KMS-11 (cell line): ENCODE measurements around the gene SLC17A9.

Source experiments
- H2AFZ ChIP-seq: fragments of 200-600 bp; sonication (generic); 2 replicates; pipeline ENCODE4 v1.6.1; 2016; ENCODE audit warnings: antibody characterized with exemption, mixed run types, low read depth
- H3K27ac ChIP-seq: fragments of 200-600 bp; sonication (generic); 2 replicates; pipeline ENCODE4 v1.6.1; 2016; ENCODE audit warnings: mild to moderate bottlenecking, mixed run types
- H3K27me3 ChIP-seq: fragments of 200-600 bp; sonication (generic); 2 replicates; pipeline ENCODE4 v1.6.1; 2017; ENCODE audit warnings: mild to moderate bottlenecking, low read depth, mixed run types, moderate library complexity; ENCODE audit not compliant: insufficient read depth
- H3K36me3 ChIP-seq: fragments of 200-600 bp; sonication (generic); 2 replicates; pipeline ENCODE4 v1.6.1; 2017; ENCODE audit warnings: mild to moderate bottlenecking, mixed run types; ENCODE audit not compliant: insufficient read depth
- H3K4me1 ChIP-seq: fragments of 200-600 bp; sonication (generic); 2 replicates; pipeline ENCODE4 v1.6.1; 2016; ENCODE audit warnings: mild to moderate bottlenecking, low read depth, mixed run types; ENCODE audit not compliant: poor library complexity, severe bottlenecking
- H3K4me2 ChIP-seq: fragments of 200-600 bp; sonication (generic); 2 replicates; pipeline ENCODE4 v1.7.0; 2016; ENCODE audit warnings: mild to moderate bottlenecking, mixed run types
- H3K4me3 ChIP-seq: fragments of 200-600 bp; sonication (generic); IDR thresholded peaks from 2 replicates; pipeline ENCODE4 v1.6.1; 2017; ENCODE audit warnings: low read depth, low read length, mixed read lengths; ENCODE audit not compliant: insufficient read depth
- H3K79me2 ChIP-seq: fragments of 200-600 bp; sonication (generic); 2 replicates; pipeline ENCODE4 v1.6.1; 2016; ENCODE audit warnings: low read depth, mixed run types; ENCODE audit not compliant: insufficient read depth
- H3K9ac ChIP-seq: fragments of 200-600 bp; sonication (generic); 2 replicates; pipeline ENCODE4 v1.6.1; 2016; ENCODE audit warnings: mild to moderate bottlenecking, mixed run types
- H4K20me1 ChIP-seq: fragments of 200-600 bp; sonication (generic); 2 replicates; pipeline ENCODE4 v1.6.1; 2016; ENCODE audit warnings: mild to moderate bottlenecking, mixed run types; ENCODE audit not compliant: insufficient read depth
- CTCF ChIP-seq: fragments of 200-600 bp; sonication (generic); conservative IDR thresholded peaks from 2 replicates; pipeline ENCODE4 v1.6.1; 2017; ENCODE audit warnings: low read depth, mild to moderate bottlenecking, antibody characterized with exemption, low read length, moderate library complexity, mixed read lengths

Gene SLC17A9

GRCh38 chr20:62931464-62931863 is 21.0 kb upstream of the SLC17A9 start:
- H3K36me3 ChIP-seq: no peaks in the 10 kb centered on the region; the same call in 1 of the 2 replicates
- H3K27me3 ChIP-seq: no peaks in the 10 kb centered on the region
- H3K9ac ChIP-seq: no peak overlapping the region
- peaks cover 48% of the 10 kb centered on the region for H3K4me1 ChIP-seq
- H3K27ac ChIP-seq: no peak overlapping the region
- no peak overlapping the region for H3K4me2 ChIP-seq
- H3K79me2 ChIP-seq: peaks cover 98% of the 10 kb centered on the region
- no peak overlapping the region for H3K4me3 ChIP-seq
- H4K20me1 ChIP-seq: peaks cover 19% of the 10 kb centered on the region
- H2AFZ ChIP-seq: no peak overlapping the region
- TF ChIP-seq CTCF: no peak

- TF ChIP-seq CTCF: no peak
- Histone ChIP-seq H3K79me2 (peaks cover 91% of the 10 kb centered on the region), H3K27ac (no peak overlapping the region), H3K4me1 (peaks cover 43% of the 10 kb centered on the region), H3K27me3 (no peaks in the 10 kb centered on the region), H3K36me3 (no peaks in the 10 kb centered on the region; the same call in 1 of the 2 replicates), H3K9ac (no peak overlapping the region), H4K20me1 (peaks cover 19% of the 10 kb centered on the region), H3K4me2 (no peak overlapping the region), H2AFZ (no peak overlapping the region), H3K4me3 (no peak overlapping the region)
Observed at GRCh38 chr20:62933966-62934365, 18.5 kb upstream of the SLC17A9 start.

- H3K79me2 ChIP-seq: peaks cover 93% of the 10 kb centered on the region
- H3K27me3 ChIP-seq: no peaks in the 10 kb centered on the region
- H3K4me1 ChIP-seq: peaks cover 56% of the 10 kb centered on the region
- no peak overlapping the region for H3K4me3 ChIP-seq
- no peak overlapping the region for H2AFZ ChIP-seq
- peaks cover 16% of the 10 kb centered on the region for H4K20me1 ChIP-seq
- H3K27ac ChIP-seq: no peak overlapping the region
- no peak for TF ChIP-seq CTCF
- no peak overlapping the region for H3K9ac ChIP-seq
- H3K4me2 ChIP-seq: no peak overlapping the region; the same call in 1 of the 2 replicates
- H3K36me3 ChIP-seq: no peaks in the 10 kb centered on the region; the same call in 1 of the 2 replicates
Observed at GRCh38 chr20:62935204-62935967, 17.1 kb upstream of the SLC17A9 start.

- no peak overlapping the region for H2AFZ ChIP-seq
- no peak overlapping the region for H3K27ac ChIP-seq
- peak overlapping the region; percentile 86 for H3K4me2 ChIP-seq
- H3K27me3 ChIP-seq: no peaks in the 10 kb centered on the region
- peaks cover 61% of the 10 kb centered on the region for H3K4me1 ChIP-seq
- peaks cover 93% of the 10 kb centered on the region for H3K79me2 ChIP-seq
- no peak for TF ChIP-seq CTCF
- no peak overlapping the region for H3K9ac ChIP-seq
- H3K36me3 ChIP-seq: no peaks in the 10 kb centered on the region; the same call in 1 of the 2 replicates
- peaks cover 14% of the 10 kb centered on the region for H4K20me1 ChIP-seq
- no peak overlapping the region for H3K4me3 ChIP-seq
Observed at GRCh38 chr20:62935968-62936585, 16.4 kb upstream of the SLC17A9 start.
